Cortex of kidney (tissue), 1 donor: ENCODE measurements around the gene VCX3A.
"Not testable (repeated sequence)": the region's sequence is repeated elsewhere in the genome, so short reads cannot be mapped to it uniquely, and the experiment has no call there.

Experiments
- DNase-seq: peaks from one replicate; lab custom pipeline; 2025; lab: John Stamatoyannopoulos, UW

VCX3A gene

DNA sequence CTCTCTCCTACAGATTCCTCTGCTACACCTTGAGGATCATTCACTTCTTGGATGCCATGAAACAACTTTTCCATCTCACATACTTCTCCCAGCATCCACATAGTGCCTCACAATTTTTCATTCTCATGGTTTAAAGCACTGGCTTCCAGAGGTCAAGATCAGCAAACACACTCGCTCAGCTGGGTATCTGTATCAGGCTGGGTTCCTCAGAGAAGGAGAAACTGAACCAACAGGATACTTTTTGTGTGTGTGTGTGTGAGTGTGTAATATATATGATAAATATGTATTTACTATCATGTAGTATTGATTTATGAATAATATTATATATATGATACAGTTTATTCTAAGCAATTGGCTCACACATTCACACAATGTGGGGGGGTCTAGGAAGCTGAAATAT, at the start of gene VCX3A:
VCX3A (minus strand) TSS at position 101 of the 400 bp plus-strand sequence. CDS start 621 bp downstream, outside the sequence.
- not testable (repeated sequence) for DNase-seq

GRCh38 chrX:6574762-6575161, 39.8 kb upstream of the VCX3A start:
- DNase-seq = no peak

GRCh38 chrX:6568031-6568430, 33.1 kb upstream of the VCX3A start:
- no peak for DNase-seq

GRCh38 chrX:6558979-6559378, 24.1 kb upstream of the VCX3A start:
- no peak for DNase-seq

DNA sequence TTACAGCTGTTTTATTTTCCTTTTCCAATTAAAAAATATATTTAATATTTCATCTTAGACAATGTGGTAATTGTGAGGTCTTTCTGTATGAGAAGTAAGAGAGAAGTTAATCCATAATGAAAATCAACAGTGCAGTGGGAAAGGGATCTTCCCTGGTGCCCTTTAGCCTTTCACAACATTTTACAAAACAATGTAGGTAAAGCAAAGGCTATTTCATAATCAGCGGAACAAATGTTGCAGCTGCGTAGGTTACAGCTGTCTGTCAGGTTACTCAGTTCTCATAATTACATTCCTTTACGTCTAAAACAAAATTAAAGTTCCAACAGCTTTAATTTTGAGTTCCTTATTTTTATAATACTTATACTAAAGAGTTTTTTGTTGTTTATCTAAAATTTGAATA, 22.8 kb upstream of the VCX3A start:
- no peak for DNase-seq

GRCh38 chrX:6550999-6551398, 16.1 kb upstream of the VCX3A start:
- DNase-seq = no peak

DNA sequence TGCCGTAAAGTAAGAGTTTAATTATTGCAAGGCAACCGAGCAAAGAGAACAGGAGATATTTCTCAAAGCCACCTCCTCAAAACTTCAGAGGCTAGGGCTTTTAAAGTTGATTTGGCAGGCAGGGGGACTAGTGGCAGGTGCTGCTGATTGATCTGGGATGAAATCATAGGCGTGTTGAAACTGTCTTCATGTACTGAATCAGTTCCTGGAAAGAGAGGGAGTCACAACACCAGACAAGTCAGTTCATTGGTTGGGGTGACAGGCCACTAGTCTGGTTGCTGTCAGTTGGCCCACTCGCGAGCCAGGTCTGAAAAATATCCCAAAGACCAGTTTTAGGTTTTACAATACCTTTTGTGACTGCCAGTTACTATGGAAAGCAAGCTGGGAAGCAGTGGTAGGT, 10.8 kb upstream of the VCX3A start:
- DNase-seq = no peak

- DNase-seq = no peak
Measured at GRCh38 chrX:6526564-6527136, 8.3 kb downstream of the VCX3A start.

DNA sequence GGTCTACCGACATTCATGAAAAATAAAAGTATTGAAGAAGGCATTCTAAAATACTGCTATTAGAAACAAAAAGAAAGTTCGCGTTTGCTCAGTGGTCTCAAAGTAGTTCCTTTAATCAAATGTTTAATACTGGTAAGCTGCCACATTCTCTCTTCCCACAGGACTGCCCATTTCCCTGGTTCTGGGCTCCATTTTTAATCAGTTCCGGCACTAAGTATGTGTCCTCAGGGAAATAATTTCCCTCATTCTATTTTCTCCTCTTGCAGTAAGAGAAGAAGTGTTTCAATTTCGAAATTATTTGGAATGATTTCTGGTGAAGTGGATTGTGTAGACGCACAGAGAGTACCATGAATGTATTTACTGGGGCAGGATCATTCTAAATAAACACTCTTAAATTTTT, 17.5 kb downstream of the VCX3A start:
- no peak for DNase-seq

GRCh38 chrX:6506444-6506843, 28.5 kb downstream of the VCX3A start:
- no peak for DNase-seq

GRCh38 chrX:6505960-6506359, 29.0 kb downstream of the VCX3A start:
- DNase-seq = no peak

DNA sequence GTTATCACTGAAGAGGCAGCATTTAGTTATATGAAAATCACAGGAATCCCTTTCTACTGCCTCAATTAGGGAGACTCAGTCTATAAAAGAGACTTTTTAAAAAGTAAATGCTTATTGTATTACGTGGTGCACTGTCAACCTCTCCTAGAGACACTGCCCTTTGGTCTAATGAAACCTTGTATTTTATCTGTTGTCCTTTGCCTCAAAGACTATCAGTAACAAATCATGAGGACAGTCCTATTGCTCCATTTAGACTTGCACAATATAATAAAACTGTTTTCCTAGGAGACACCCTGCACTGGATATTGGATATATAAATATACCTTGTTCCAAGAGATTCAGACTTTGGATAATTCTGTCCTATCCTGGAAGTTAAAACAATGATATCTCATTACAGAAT, 34.2 kb downstream of the VCX3A start:
- DNase-seq = no peak

- DNase-seq = no peak
Measured at GRCh38 chrX:6498324-6498723, 36.6 kb downstream of the VCX3A start.
